Skeletal muscle tissue (tissue), 4 donors: Measurements from ENCODE around the gene TRIM67. TPM values are rescaled to one million over a fixed set of nuclear protein-coding genes. Genes with fewer than 3 reads are reported as not detected.
A peak's percentile ranks its signal among the peaks of the same experiment; 100 is the strongest.
"Not testable (repeated sequence)": the region's sequence is repeated elsewhere in the genome, so short reads cannot be mapped to it uniquely, and the experiment has no call there.

Experiments
- H3K27ac ChIP-seq: one replicate; pipeline ENCODE4 v1.7.0; 2013; ENCODE audit warnings: mild to moderate bottlenecking, low read depth, low read length, inconsistent platforms
- H3K27me3 ChIP-seq, 3 donors: one replicate each; pipeline ENCODE4 v1.7.0; 2013; ENCODE audit warnings: low read length in 3 of 3; ENCODE audit not compliant: control insufficient read depth in 3 of 3, insufficient read depth in 3 of 3
- H3K36me3 ChIP-seq, 3 donors: one replicate each; pipeline ENCODE4 v1.7.0; 2013; ENCODE audit warnings: low read length in 3 of 3; ENCODE audit not compliant: control insufficient read depth in 3 of 3, insufficient read depth in 3 of 3
- H3K4me1 ChIP-seq, 3 donors: one replicate each; pipeline ENCODE4 v1.7.0; 2013; ENCODE audit warnings: low read length in 3 of 3, mild to moderate bottlenecking in 3 of 3; ENCODE audit not compliant: control insufficient read depth in 3 of 3, insufficient read depth in 3 of 3
- H3K4me3 ChIP-seq, 3 donors: one replicate each; pipeline ENCODE4 v1.7.0; 2013; ENCODE audit warnings: low read length in 3 of 3
- H3K9ac ChIP-seq, 3 donors: one replicate each; pipeline ENCODE4 v1.7.0; 2013; ENCODE audit warnings: low read length in 3 of 3, mild to moderate bottlenecking in 3 of 3, moderate library complexity in 2 of 3, low read depth in 1 of 3
- H3K9me3 ChIP-seq, 3 donors: one replicate each; pipeline ENCODE4 v1.7.0; 2013; ENCODE audit warnings: low read length in 3 of 3; ENCODE audit not compliant: control insufficient read depth in 3 of 3
- total RNA-seq: library from RNA; depleted of rRNA; stranded (reverse); fragments of >200 nt; gene quantifications from one replicate; pipeline ENCODE4 v1.2.3, GENCODE V29; 2014
- donor health status: Osteomylitis.

TRIM67 gene
- total RNA-seq, 1 donor from 2014 or later: under 0.01 TPM

DNA sequence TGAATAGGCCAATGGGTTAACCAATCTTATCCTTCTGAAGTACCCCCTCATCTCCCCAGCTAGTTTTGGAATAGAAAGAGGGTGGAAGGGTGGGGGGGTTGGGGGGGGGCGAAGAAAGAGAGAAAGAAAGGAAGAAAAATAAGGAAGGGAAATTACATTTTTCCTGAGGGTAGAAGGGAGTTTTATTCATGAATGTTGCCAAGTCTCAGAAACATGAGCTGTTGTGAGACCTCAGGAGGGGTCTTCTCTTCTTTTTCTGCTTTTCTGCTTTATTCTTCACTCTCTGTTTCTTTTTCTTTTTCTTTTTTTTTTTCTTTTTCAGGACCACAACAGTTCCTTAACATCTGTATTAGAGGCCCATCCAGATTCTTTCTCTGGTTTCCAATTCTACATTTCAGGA is 6.0 kb upstream of the TRIM67 start:
- H3K4me3 ChIP-seq: no peak overlapping the region
- H3K9me3 ChIP-seq: no peaks in the 10 kb centered on the region
- H3K4me1 ChIP-seq: no peaks in the 10 kb centered on the region
- H3K36me3 ChIP-seq: no peaks in the 10 kb centered on the region
- H3K27ac ChIP-seq: no peak overlapping the region
- no peak overlapping the region for H3K9ac ChIP-seq
- H3K27me3 ChIP-seq: peaks cover 2 to 12% (median 6%) of the 10 kb centered on the region in 3 donors

DNA sequence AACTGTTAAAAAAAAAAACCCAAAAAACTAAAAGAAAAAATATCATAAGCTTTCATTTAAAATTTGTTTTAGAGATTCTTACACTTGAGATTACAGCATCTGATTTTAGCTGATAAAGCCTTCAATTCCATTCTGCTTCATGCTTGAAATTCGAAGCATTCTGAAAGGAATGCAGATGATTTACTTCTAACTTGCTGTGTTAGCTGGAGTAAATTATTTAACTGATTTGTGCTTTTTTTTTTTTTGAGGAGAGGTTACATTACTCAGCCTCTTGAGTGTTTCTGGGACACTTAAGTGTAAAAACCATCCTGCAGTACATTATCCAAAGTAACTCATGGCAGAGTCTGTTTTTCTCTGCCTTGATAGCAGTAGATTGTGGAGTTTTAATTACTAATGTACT is 4.5 kb upstream of the TRIM67 start:
- Histone ChIP-seq H3K36me3 (no peaks in the 10 kb centered on the region), H3K9ac (no peak overlapping the region), H3K9me3 (no peaks in the 10 kb centered on the region), H3K27me3 (peaks cover 6 to 21% (median 19%) of the 10 kb centered on the region in 3 donors), H3K4me1 (peaks cover 0 to 8% (median 4%) of the 10 kb centered on the region in 3 donors), H3K27ac (no peak overlapping the region), H3K4me3 (no peak overlapping the region)

DNA sequence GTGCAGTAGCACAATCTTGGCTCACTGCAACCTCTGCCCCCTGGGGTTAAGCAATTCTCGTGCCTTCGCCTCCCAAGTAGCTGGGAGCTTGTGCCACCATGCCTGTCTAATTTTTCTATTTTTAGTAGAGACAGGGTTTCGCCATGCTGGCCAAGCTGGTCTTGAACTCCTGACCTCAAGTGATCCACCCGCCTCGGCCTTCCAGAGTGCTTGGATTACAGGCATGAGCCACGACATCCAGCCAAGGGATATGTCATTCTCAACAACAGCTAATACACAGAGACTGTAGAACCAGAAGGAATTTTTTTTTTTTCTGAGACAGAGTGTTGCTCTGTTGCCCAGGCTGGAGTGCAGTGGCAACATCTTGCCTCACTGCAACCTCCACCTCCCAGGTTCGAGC is 3.7 kb upstream of the TRIM67 start:
- H3K27ac ChIP-seq, H3K9me3 ChIP-seq, H3K9ac ChIP-seq, H3K4me3 ChIP-seq, H3K36me3 ChIP-seq: not testable (repeated sequence)
- Histone ChIP-seq H3K27me3 (peaks cover 14 to 30% (median 27%) of the 10 kb centered on the region in 3 donors), H3K4me1 (peaks cover 7 to 15% (median 10%) of the 10 kb centered on the region in 3 donors)

DNA sequence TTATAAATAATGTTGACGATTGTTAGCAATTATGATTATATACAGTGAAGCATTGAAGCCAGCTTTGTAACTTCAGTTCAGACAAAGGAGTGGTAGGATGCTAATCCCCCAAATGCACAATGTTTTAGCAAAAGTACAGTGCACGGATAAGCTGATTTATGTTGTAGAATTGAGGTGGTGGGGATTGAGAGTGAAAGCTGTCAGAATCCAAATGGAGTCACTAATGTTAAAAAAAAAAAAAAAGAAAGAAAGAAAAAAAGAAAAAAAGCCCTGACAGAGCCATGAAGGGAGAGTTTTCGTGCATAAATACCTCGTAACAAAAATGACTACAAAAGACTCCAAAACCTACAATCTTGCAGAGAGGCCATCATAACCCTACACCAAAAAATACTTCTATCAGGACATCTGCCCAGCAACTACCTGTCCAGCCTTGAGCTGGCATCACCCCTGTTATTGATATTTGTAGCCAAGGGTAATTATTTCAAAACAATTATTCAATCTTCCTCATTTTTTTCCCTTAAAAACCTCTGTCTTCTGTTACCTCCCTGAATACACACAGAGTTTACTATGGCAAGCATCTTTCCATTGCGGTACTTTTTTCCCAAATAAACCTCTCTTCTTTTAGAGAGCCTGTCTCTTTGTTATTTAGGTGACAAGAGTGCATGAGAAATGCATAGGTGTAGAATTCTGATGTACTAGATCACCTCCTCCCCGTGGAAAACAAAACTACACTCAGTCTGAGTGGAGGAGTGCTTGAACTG is 2.5 kb upstream of the TRIM67 start:
- H3K27me3 ChIP-seq: peaks cover 26 to 40% (median 38%) of the 10 kb centered on the region in 3 donors
- H3K9me3 ChIP-seq: no peaks in the 10 kb centered on the region
- no peak overlapping the region for H3K27ac ChIP-seq
- H3K9ac ChIP-seq: no peak overlapping the region
- H3K36me3 ChIP-seq: no peaks in the 10 kb centered on the region
- H3K4me1 ChIP-seq: peaks cover 11 to 19% (median 13%) of the 10 kb centered on the region in 3 donors
- no peak overlapping the region for H3K4me3 ChIP-seq

DNA sequence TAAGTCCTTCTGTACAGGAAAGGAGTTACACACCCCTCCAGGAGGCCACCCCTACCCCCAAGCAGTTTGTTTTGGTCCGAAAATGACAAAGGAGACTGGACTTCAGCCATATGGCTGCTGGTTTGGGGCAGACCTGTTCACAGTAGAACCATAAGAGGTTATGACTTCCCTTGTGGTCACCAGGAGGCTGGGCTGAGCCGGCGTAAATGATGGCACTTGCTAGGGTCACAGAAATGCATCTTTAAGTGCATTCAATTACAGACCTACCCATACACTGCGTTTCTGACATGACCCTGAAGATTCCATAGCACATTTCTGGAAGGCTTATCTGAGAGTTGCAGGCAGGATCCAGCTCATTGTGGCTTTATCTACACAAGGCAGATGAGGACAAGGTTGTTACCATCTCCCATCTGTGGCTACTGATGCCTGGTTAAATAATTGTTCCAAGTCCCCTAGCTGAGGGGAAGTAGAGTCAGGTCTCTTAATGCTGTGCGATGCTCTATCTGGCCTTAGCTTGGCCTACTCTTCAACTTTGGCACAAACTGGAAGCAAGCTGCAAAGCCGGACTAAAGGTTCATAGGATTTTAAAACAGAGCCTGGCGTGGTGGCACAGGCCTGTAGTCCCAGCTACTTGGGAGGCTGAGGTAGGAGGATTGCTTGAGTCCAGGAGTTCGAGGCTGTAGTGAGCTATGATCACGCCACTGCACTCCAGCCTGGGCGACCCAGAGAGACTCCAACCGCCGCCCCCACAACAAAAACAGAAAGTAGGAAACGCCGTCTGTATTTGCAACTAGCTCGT is 1.7 kb upstream of the TRIM67 start:
- Histone ChIP-seq H3K9ac (no peak overlapping the region), H3K36me3 (no peaks in the 10 kb centered on the region), H3K9me3 (no peaks in the 10 kb centered on the region), H3K4me1 (peaks cover 11 to 19% (median 13%) of the 10 kb centered on the region in 3 donors), H3K27me3 (peaks cover 29 to 43% (median 43%) of the 10 kb centered on the region in 3 donors), H3K27ac (no peak overlapping the region), H3K4me3 (no peak overlapping the region)

DNA sequence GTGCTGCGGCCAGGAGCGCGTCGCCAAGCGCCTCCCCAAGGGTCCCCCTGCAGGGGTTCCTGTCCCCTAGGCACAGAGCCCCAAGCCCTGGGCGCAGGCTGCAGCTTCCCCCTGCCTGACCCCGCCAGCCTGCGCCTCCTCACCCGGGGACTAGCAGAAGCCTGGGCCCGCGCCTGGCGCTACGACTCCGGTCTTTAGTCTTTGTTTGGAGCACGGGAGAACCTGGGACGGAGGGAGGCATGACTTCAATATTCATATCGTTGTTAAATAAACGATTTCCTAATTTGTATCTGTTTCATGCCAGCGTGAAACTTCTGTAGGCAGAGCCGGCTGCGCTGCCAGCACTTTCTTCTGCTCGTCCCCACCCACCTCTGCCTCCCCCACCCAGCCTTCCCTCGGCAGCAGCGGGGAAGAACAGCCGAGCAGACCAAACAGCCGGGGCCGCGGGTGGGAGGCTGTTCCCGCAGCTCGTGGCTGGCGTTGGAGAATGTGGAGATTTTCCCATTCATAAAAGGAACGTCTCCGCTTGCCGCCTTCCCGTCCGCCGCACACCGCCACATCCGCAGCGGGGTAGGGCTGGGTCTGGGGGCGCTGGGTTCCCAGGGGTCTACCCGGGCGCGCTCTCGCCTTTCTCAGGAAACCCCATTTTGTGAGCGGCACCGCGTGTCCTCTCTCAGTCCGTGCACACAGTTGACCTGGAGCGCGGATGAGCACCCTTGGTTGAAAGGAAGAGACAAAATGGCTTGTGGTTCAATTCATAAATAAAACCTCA is 777 bp upstream of the TRIM67 start:
- H3K36me3 ChIP-seq: no peaks in the 10 kb centered on the region
- H3K4me1 ChIP-seq: peaks cover 11 to 19% (median 13%) of the 10 kb centered on the region in 3 donors
- peaks cover 29 to 47% (median 44%) of the 10 kb centered on the region in 3 donors for H3K27me3 ChIP-seq
- H3K9ac ChIP-seq: no peak overlapping the region
- no peak overlapping the region for H3K4me3 ChIP-seq
- H3K27ac ChIP-seq: no peak overlapping the region
- no peaks in the 10 kb centered on the region for H3K9me3 ChIP-seq

DNA sequence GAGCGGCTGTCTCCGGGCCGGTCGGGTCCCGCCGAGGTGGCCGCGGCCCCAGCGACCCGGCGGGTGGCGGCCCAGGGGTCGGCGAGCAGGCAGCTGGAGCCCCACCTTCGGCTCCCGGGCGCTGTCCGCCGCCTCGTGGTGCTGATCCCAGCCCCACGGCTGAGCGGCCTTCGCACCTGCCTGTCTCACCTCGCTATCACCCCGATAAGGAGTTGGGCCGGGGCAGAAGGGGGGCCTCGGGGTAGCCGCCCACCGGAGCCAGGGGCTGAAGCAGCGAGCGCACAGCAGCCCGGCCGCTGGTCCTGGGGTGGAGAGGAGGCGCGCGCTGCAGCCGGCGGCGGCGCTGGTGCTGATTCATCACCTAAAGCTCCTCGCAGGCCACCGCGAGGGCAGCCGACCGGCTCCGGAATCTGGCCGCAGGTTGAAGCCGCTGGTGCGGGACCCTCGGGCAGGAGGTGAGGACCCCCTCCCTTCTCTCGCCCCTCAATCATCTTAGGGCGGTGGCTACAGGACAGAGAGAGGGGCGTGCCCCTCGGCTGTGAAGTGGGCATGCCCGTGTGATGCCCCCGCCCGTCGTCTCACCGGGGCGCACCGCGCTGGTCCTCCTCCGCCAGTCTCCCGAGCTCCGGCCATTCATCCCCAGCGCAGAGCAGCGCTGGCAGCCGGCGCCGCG is 575 bp downstream of the TRIM67 start:
- no peak overlapping the region for H3K9ac ChIP-seq
- H3K27ac ChIP-seq: no peak overlapping the region
- peaks cover 29 to 47% (median 44%) of the 10 kb centered on the region in 3 donors for H3K27me3 ChIP-seq
- H3K9me3 ChIP-seq: no peaks in the 10 kb centered on the region
- H3K4me3 ChIP-seq: peak overlapping the region in 2 of 3 donors; percentile 27 to 41
- peaks cover 11 to 19% (median 13%) of the 10 kb centered on the region in 3 donors for H3K4me1 ChIP-seq
- H3K36me3 ChIP-seq: no peaks in the 10 kb centered on the region

DNA sequence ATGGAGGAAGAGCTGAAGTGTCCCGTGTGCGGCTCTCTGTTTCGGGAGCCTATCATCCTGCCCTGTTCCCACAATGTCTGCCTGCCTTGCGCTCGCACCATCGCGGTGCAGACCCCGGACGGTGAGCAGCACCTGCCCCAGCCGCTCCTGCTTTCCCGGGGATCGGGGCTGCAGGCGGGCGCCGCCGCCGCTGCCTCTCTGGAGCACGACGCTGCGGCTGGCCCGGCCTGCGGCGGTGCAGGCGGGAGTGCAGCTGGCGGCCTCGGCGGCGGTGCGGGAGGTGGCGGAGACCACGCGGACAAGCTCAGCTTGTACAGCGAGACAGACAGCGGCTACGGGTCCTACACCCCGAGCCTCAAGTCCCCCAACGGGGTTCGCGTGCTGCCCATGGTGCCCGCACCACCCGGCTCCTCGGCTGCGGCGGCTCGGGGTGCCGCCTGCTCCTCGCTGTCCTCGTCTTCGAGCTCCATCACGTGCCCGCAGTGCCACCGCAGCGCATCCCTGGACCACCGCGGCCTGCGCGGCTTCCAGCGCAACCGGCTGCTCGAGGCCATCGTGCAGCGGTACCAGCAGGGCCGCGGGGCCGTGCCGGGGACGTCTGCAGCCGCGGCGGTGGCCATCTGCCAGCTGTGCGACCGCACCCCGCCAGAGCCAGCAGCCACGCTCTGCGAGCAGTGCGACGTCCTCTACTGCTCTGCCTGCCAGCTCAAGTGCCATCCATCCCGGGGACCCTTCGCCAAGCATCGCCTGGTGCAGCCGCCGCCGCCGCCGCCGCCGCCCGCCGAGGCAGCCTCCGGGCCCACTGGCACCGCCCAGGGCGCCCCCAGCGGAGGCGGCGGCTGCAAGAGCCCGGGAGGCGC is 1.3 kb downstream of the TRIM67 start:
- no peak overlapping the region for H3K9ac ChIP-seq
- no peaks in the 10 kb centered on the region for H3K36me3 ChIP-seq
- H3K4me1 ChIP-seq: peaks cover 11 to 19% (median 13%) of the 10 kb centered on the region in 3 donors
- H3K27me3 ChIP-seq: peaks cover 29 to 47% (median 44%) of the 10 kb centered on the region in 3 donors
- peak overlapping the region in 2 of 3 donors; percentile 13 to 27 for H3K4me3 ChIP-seq
- H3K27ac ChIP-seq: no peak overlapping the region
- no peaks in the 10 kb centered on the region for H3K9me3 ChIP-seq
